Measurements from ENCODE around the gene OSGIN1.
A peak's percentile ranks its signal among the peaks of the same experiment; 100 is the strongest.
"Not testable (repeated sequence)": the region's sequence is repeated elsewhere in the genome, so short reads cannot be mapped to it uniquely, and the experiment has no call there.

OSGIN1 gene

DNA sequence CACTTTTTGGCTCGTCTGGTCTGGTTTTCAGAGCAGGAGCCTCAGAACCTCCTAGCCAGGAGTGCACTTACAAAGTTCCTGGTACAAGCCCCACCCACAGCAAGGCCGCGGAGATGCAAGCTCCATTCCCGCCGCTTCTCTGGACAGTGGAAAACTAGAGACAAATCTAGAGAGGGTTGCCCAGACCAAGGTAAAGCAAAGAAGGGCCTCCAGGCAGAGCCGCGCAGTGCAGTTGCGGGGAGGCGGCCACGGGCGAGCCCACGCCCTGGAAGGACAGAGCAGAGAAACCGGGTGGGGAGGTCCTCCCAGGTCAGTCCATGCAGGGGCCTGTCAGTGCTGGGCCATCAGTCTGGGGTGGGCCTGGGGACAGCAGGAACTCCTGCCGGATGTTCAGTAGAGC is 11.0 kb upstream of the OSGIN1 start:
- no peak for DNase-seq

DNA sequence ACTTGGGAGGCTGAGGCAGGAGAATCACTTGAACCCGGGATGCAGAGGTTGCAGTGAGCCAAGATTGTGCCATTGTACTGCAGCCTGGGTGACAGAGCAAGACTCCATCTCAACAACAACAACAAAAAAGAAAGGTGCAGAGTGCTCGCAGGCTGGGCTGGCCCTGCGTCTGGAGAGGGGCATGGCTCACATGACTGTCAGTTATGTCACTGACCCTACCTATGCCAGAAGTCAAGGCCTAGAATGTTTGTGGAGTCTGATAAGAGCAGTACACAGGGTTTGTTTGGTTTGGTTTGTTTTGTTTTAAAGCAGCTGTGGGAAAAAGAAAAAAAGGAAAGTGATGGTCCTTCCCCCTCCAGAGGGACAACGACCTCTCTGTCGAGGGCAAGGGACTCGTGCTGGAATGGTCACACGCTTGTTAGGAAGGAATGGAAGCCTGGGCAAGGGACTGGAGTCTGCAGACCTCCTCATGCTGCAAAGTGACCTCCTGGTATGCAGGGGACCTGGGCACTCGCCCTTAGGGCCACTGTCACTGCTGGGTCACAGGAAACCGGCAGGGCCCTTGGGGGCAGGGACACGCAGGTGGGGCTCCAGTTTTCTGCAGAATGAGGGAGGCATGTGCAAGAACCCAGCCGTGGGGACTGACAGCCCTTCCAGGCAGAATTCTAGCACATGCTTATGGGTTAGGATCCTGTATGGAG is 10.1 kb upstream of the OSGIN1 start:
- DNase-seq, result no peak

DNA sequence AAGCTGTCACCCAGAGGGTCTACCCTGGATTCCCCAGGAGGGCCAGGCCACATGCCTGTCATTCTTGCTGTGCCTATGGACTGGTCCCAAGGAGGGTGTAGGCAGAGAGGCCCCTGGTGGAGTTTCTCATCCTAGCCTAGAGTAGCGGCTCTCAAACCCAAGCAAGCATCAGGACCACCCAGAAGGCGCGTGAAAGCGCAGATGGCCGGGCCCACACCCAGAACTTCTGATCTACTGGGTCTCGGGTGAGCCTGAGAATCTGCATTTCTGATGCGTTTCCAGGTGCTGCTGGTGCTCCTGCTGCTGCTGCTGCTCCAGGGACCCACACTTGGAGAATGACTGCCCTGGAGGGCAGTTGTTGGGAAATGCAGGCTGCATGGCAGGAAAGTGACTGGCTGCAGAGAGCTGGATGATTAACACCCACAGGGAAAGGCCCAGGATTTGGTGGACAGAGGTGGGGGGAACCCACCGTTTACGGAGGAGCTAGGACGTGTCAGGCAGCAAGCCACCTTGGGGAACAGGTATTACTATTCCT is 9.5 kb upstream of the OSGIN1 start:
- no peak for DNase-seq

DNA sequence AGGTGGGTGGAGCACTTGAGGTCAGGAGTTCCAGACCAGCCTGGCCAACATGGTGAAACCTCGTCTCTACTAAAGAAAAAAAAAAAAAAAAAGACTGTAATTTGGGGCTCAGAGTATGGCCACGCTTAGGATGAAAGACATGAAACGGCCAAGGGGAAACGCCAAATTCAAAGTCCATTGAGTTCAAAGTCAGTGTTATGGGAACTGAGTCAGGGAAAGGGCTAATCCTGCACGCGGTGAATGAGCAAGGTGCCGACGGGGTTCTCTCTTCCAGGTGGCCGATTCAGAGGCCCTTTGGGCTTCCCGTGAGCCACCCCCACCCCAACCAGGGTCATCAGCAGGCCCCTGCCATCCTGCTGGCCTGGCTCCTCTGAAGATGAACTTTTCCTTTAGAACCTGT is 7.5 kb upstream of the OSGIN1 start:
- DNase-seq, result no peak

DNA sequence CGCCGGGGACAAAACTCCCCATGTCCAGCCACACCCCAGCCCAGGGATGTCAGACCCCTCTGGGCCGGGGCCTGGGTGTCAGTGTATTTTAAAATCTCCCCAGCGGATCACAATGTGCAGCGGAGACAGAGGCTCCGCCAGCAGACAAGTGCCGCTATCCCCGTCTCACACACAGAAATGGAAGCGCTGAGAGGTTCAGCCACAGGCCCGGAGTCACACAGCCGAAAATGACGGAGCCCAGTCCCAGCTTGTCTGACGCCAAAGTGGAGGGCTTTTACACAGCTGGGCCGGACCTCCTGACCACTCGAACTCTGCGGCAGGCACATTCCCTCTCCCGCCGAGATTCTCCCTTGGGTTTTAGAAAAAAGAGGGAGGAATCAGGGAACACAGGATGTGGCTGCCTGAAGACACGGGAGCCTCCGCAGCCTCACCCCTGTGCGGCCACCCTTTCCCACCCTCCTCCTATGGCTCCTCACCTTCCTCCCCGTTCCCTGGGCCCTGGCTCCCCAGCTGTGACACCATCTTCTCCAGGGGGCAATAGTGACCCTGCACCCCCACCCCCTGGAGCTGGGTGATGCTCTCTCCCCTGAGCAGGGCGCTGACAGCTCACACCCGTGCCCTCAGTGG is 6.8 kb upstream of the OSGIN1 start:
- DNase-seq, result no peak

DNA sequence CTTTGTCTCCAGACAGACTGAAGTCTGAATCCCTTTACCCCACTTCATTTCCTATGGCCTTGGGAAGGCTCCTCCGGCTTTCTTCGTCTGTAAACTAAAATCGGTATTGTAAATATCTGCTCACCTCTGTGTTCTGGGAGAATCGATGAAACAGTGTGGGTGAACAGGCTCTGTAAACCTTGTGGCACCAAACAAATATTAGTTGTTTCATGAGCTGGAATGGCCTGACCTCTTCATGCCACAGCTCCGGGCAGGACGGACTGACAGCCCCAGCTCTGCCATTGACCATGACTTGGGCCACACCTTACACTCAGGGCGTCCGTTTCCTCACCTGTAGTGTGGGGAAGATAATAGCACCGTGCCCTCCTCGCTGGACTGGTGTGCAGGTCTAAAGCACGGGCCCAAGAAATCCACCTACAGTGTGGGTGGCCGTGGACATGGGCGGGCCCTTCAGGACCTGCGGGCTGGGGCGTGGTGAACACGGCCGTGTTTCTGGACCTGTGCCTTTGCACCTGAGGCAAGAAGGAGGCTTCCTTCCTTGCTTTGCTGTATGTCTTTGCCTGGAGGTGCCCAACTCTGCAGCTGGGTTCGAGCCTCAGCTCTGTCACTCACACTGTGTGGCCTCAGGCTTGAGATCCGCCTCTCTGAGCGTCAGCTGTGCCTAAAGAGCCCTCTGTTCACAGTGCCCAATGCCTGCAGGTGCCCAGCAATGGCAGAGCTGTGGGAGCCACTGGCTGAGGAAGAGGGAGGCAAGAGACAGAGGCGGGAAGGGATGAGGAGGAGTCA is 6.1 kb upstream of the OSGIN1 start:
- DNase-seq, result no peak

DNA sequence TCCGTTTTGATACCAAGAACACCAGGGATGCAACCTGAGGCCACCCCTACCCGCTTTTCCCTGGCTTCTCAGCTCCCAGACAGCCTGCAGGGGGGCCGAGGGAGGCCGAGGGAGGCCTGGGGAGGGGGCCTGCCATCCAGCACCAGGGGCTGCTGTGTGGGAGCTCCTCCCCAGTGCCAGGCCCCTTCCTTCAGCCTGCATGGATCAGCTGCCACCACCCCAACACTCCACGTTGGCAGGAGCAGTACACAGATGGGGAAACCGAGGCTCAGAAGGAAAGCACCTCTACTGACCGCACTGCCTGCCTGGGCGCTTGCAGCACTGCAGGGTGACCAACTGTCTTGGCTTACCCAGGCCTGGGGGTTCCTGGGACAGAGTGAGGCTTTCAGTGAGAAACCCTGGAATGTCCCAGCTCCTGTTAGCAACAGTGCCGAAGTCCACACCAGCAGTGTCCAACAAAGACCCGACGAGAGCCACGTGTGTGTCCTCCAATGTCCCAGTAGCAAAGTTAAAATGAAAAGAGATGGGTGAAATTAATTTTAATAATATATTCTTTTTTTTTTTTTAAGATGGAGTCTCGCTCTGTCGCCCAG is 5.3 kb upstream of the OSGIN1 start:
- no peak for DNase-seq

DNA sequence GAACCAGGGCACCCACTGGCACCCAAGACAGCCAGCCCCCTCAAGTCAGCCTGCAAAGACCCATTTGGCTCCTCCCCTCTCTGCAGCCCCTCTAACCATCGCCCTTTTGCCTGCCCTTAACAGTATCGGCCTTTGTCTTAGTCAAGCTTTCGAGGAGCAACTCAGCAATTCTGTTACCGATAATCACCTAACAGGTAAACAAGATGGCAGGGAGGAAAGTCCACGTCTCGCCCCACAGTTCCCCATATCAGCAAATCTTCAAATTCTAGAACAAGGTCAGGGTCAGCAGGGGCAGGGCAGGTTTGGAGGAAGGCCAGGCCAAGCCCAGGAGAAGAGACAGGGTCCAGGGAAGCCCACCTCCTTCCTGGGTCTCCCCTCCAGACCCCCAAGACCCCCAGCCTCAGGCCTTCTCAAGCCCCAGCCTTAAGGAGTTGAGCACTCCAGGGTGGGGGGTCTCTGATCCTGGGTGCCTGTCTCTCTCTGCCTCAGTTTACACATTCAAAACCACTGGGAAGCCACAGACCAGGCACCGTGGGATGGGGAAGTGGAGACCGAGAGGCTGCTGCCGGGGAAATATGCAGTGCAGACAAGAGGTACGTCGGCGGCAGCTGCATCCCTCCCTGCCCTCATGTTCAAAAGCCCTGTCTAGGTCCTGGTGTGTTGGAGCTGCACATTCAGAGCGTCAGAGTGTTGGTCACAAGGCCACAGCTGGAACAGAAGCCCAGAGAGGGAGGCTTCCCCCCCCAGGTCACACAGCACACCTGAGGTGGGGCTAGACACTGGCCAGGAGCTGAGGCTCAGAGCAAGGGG is 3.9 kb upstream of the OSGIN1 start:
- no peak for DNase-seq

DNA sequence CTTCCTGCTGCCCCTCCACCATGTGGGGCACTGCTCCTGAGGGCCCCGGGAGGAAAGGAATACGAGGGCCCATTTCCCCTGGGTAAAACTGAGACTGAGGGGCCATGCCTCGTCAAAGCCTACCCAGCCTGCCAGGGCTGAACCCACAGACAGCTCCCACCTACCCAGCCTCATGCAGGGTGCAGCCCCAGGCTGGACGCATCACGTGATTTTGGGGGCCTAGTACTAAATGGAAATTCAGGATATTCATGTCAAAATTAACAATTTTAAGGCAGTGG is 3.4 kb upstream of the OSGIN1 start:
- DNase-seq, result no peak

DNA sequence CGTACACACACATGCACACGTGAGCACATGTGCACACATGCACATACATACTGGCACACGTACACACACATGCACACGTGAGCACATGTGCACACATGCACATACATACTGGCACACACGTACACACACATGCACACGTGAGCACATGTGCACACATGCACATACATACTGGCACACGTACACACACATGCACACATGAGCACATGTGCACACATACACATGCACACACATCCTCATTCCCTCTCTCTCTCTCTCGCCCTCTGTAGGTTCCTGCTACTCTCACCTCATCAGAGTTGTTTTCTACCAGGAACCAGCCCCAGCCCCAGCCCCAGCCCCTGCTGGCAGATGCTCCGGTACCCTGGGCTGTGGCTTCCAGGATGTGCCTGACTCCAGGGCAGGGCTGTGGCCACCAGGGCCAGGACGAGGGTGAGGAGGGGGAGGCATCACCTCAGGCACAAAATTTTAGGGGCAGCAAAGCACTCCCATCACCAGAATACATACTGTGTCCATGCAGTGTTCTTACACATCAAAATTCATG is 2.1 kb upstream of the OSGIN1 start:
- DNase-seq, result not testable (repeated sequence)

DNA sequence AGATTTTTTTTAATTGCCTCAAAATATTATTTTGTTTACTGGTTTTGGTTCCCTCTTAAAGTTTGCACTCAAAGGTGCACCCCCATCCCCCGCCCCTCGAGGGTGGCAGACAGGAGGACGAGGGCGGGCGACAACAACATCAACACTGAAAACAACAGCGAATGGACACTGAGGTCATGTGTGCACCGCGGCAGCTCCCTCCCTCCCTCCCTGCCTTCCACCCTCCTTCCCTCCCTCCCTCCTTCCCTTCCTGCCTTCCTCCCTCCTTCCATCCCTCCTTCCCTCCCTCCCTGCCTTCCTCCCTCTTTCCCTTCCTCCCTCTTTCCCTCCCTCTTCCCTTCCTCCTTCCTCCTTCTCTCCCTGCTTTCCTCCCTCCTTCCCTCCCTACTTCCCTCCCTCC is 1.5 kb upstream of the OSGIN1 start:
- DNase-seq, result no peak

DNA sequence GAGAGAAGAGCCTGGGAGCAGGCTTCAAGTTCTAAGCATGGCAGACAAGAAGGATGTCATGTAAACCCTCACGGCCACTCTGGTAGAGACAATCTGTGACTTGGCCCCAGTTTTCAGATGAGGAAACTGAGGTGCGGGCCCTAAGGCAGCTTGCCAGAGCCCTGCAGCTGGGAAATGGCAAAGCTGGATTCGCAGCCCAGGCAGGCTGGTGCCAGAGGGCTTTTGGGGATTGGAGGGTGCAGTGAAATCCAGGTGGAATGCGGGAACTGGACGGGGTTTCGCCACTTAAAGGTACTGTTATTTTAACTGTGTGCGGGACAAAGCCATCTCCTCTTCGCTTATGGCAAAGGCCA is 477 bp upstream of the OSGIN1 start:
- DNase-seq, result no peak

DNA sequence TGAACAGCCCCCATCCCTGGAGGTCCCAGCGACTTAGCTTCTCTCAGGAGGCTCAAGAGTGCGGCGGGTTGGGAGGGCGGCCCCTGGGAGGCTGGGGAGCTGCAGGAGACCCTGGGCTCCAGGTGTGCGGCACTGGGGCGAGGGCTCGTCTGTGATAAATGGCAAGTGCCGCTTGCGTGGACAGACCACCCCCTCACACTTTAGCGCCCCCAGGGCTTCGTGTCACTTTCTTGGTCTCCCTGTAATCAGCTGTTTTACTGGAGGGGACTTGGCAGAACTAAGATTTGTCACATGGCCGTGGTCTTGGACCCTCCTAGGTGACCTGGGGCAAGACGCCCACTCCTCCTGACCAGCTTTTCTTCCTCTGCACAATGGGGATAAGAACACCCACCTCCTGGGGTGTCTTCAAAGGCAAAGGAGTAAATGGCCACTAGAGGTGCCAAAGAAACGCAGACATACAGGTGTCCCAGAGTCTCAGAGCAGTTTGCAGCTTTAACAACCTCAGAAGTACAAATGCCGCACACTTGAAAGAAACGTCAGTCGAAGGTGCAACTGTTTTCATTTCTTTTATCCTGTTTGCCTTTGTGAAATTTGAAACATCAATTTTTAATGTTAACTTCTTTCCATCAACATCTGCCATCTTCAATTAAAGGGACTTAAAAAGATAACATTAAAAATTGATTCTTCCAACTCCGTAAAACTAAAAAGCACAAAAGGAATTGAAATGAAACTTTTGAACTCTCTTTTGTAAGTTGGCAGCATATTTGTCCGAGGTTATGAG is 946 bp downstream of the OSGIN1 start:
- no peak for DNase-seq

DNA sequence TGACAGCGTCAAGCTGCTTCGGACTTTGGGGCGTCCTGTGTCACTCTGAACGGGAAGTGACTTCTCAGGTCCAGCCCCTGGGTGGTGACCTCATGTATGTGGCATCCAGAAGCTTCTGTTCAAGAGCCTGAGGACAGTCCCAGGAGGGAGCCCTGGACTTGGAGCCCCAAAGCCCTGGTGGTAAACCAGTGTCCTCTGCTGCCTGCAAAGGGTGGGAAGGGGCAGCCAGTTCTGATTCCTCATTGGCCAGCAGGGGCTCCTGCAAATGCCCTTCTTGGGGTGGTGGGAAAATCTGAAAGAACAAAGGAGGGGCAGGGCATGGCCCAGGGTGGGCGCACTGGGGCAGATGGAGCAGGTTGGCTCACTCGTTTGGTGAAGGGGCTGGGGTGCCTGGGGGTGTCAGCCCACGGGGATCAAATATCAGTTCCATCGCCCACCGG is 1.6 kb downstream of the OSGIN1 start:
- DNase-seq, result no peak

DNA sequence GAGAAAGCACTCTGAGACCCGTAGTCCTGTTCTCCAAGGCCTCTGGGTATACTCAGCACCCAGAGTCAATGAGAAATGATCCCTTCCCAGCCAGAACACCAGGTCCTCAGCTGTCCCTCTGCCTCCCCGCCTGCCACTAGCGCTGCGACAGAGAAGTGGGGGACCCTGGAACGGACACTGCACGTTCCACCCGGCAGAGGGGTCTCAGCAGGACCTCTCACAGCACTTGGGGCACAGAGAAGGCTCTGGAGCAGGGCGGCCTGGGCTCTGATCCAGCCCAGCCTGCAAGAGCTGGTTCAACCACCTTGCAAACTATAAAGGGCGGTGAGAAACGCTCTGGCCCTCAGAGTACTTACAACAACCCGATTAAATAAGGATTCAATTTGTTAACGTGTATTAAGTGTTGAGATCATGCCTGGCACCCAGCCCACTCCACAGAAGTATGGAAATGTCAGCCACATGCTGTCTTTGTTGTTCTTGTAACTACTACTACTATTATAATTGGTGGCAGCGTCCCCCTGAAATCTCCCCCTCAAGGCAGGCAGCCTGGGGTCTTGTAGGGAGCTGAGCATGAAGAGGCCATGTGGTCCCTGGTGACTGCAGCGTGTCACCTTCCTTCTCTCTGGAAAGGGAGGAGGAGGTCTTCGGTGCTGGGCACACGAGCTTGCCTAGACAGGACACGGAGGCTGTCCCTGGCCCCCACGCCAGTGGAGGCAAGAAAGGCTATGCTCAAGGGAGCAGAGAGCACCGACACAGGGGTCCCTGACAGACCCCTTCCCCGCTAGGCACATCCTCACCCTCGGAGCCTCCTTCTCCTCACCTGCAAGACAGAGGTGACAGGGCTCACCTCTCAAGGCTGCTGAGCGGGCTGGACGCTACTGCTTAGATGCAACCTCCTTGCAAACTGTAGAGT is 2.4 kb downstream of the OSGIN1 start:
- DNase-seq, result no peak

DNA sequence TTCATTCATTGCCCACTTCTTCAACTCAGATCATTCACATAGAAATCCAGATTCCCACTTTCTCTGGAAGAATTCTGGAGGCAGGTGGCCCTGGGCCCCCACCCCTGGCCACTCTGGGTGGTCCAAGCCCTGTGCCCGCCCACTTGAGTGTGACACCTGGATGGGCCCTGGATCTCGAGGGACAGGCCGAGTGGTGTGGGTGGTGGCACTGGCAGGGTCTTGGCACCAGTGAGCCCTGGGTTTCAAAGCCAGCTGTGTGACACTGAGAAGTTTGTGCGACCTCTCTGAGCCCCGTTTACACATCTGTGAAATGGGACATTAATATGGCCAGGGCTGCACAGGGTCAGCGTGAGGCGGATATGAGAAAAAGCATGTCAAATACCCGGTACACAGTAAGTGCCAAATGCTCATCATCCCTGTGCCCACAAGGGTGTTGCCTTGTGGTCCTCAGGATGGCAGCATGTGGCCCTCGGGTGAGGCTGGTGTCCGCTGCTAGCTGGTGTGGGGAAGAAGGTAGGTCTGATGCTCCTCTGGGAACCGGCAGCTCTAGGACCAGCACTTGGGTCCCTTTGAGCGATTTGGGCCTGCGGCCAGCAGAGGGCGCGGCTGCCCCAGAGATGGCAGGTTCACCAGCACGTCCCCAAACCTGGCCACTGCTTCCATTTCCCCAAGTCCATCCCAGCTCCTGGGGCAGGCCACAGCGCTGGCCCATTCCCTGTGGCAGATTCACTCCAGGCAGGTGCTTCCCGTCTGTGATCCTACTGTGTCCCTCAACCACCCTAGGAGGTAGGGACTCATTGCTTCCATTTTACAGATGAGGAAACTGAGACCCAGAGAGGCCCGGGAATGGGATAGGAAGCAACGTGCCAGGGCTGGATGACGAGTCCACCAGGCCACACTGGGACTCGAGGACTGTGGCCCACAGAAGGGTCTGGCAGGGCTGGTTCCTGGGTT is 3.6 kb downstream of the OSGIN1 start:
- peak; percentile 86 to 88 for DNase-seq

DNA sequence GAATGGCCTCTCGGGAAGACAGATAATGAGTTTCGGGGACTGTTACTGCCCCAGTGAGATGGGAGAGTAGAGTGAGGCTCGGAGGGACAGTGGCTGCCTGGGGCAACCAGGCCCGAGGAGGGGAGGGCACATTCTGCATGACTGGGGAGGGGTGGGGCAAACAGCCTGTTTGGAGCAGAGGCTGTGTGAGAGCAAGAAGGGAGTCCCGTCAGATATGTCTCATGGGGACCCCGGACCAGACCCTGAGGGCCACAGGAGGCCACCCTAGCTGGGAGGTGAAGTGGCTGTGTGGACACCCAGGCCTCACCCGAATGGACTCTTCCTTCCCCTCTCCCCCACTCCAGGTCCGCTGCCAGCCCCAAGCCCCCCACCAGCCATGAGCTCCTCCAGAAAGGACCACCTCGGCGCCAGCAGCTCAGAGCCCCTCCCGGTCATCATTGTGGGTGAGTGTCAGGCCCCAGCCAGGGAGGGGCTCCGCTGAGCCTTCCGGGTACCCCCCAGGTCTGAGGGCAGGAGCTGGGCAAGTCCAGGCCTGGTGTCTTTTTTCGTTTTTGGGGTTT is 4.3 kb downstream of the OSGIN1 start:
- DNase-seq, result no peak

DNA sequence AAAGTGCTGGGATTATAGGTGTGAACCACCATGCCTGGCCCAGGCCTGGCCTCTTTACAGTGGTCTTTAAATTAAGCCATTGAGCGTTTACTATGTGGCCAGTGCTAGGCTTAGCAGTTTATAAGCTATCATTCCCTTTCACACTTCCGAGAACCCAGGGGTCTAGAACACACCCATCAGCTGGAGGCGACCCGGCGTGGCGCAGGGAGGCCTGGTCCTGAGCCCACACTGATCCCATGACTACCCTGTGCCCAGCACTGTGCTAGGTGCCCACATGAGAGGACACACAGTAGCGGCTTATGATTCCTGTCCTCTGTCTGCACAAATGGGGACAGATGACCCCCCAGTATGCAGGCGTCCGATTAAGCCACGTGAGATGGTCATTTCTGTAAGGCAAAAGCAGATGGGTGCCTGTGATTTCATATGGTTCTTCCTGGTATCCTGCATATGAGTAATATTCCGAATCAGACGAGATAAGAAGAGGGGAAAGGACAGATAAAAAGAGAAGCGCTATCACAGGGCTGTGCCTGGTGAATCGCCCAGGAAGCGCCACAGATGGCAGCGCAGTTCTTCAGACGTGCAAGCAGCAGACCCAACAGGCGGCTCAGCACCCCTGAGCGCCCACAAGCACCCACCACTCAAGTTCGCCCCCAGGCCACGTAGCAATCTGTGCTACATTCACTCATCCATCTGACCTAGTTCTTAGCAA is 5.3 kb downstream of the OSGIN1 start:
- DNase-seq, result no peak
